CD4-positive, alpha-beta T cell treated with Interleukin-10 for 1 hour (primary cell): ENCODE data around the gene SRRM1.
A peak's percentile ranks its signal among the peaks of the same experiment; 100 is the strongest.
"Not testable (repeated sequence)": the region's sequence is repeated elsewhere in the genome, so short reads cannot be mapped to it uniquely, and the experiment has no call there.

ENCODE experiments used
- DNase-seq: peaks from one replicate; pipeline ENCODE4 v3.0.0-alpha.2; 2020

Gene SRRM1

GRCh38 chr1:24648919-24649318 lies 5.8 kb downstream of the SRRM1 start:
- DNase-seq: no peak

GRCh38 chr1:24652382-24652781 lies 9.3 kb downstream of the SRRM1 start:
- no peak for DNase-seq

GRCh38 chr1:24654010-24654409 lies 10.9 kb downstream of the SRRM1 start:
- no peak for DNase-seq

- no peak for DNase-seq
Measured at GRCh38 chr1:24656046-24656445, 12.9 kb downstream of the SRRM1 start.

GRCh38 chr1:24657781-24658180 lies 14.7 kb downstream of the SRRM1 start:
- no peak for DNase-seq

- no peak for DNase-seq
Measured at GRCh38 chr1:24659166-24659904, 16.2 kb downstream of the SRRM1 start.

- no peak for DNase-seq
Measured at GRCh38 chr1:24659993-24660665, 17.0 kb downstream of the SRRM1 start.

GRCh38 chr1:24664507-24665033 lies 21.5 kb downstream of the SRRM1 start:
- no peak for DNase-seq

- no peak for DNase-seq
Measured at GRCh38 chr1:24666794-24667193, 23.7 kb downstream of the SRRM1 start.

GRCh38 chr1:24671372-24671771 lies 28.3 kb downstream of the SRRM1 start:
- DNase-seq: not testable (repeated sequence)

- not testable (repeated sequence) for DNase-seq
Measured at GRCh38 chr1:24672686-24673085, 29.6 kb downstream of the SRRM1 start.

GRCh38 chr1:24673341-24673740 lies 30.2 kb downstream of the SRRM1 start:
- no peak for DNase-seq

- not testable (repeated sequence) for DNase-seq
Measured at GRCh38 chr1:24678421-24678820, 35.3 kb downstream of the SRRM1 start.

- DNase-seq: no peak
Measured at GRCh38 chr1:24679725-24680124, 36.6 kb downstream of the SRRM1 start.

- no peak for DNase-seq
Measured at GRCh38 chr1:24683713-24684162, 40.6 kb downstream of the SRRM1 start.

GRCh38 chr1:24688033-24688432 lies 44.9 kb downstream of the SRRM1 start:
- no peak for DNase-seq

GRCh38 chr1:24688621-24689195 lies 45.6 kb downstream of the SRRM1 start:
- peak; percentile 67 for DNase-seq

GRCh38 chr1:24691051-24691450 lies 47.9 kb downstream of the SRRM1 start:
- no peak for DNase-seq

- DNase-seq: no peak
Measured at GRCh38 chr1:24692351-24692980, 49.4 kb downstream of the SRRM1 start.

- no peak for DNase-seq
Measured at GRCh38 chr1:24693827-24694379, 50.8 kb downstream of the SRRM1 start.

- DNase-seq: peak; percentile 33
Measured at GRCh38 chr1:24694380-24694843, 51.3 kb downstream of the SRRM1 start.

GRCh38 chr1:24695202-24695974 lies 52.3 kb downstream of the SRRM1 start:
- peak; percentile 27 for DNase-seq
